ENCODE results near the gene KLHL5. TPM values are rescaled to one million over a fixed set of nuclear protein-coding genes. Genes with fewer than 3 reads are reported as not detected.
A peak's percentile ranks its signal among the peaks of the same experiment; 100 is the strongest.

KLHL5 gene
- total RNA-seq, 2 experiments from 2014 or later = 6.6 to 6.8 TPM

- no peak overlapping the region for H3K4me3 Mint-ChIP-seq
- intact Hi-C loops (cut with micrococcal nuclease) = no loop called here
Measured at GRCh38 chr4:39022241-39022640, 39.8 kb upstream of the KLHL5 start.

GRCh38 chr4:39023059-39023458, 39.0 kb upstream of the KLHL5 start:
- peaks cover 11% of the 10 kb centered on the region for H3K9me3 Mint-ChIP-seq
- peaks cover 21% of the 10 kb centered on the region for H3K36me3 Mint-ChIP-seq (ENCODE audit: low read depth)
- DNase-seq (no peak), ATAC-seq (no peak)
- H3K27me3 Mint-ChIP-seq = no peaks in the 10 kb centered on the region
- intact Hi-C loops (cut with micrococcal nuclease) = no loop called here
- ChIA-PET POLR2A (interaction anchor here (1.1 kb wide), 1 partner anchor 8 kb away, joined by 3 read pairs; no protein-coding TSS in a partner anchor), CTCF (interaction anchor here (1.4 to 1.5 kb wide), 2 partner anchors 38 to 112 kb away, joined by 3 to 6 read pairs; no protein-coding TSS in a partner anchor)
- TF ChIP-seq, protein P1, sequence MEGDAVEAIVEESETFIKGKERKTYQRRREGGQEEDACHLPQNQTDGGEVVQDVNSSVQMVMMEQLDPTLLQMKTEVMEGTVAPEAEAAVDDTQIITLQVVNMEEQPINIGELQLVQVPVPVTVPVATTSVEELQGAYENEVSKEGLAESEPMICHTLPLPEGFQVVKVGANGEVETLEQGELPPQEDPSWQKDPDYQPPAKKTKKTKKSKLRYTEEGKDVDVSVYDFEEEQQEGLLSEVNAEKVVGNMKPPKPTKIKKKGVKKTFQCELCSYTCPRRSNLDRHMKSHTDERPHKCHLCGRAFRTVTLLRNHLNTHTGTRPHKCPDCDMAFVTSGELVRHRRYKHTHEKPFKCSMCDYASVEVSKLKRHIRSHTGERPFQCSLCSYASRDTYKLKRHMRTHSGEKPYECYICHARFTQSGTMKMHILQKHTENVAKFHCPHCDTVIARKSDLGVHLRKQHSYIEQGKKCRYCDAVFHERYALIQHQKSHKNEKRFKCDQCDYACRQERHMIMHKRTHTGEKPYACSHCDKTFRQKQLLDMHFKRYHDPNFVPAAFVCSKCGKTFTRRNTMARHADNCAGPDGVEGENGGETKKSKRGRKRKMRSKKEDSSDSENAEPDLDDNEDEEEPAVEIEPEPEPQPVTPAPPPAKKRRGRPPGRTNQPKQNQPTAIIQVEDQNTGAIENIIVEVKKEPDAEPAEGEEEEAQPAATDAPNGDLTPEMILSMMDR (IDR thresholded peaks at IDR 0.05) = no peak
- H3K4me1 Mint-ChIP-seq (ENCODE audit: low read depth) = peaks cover 11% of the 10 kb centered on the region
- H3K4me3 Mint-ChIP-seq = no peak overlapping the region
- no peak overlapping the region for H3K27ac Mint-ChIP-seq

More at GRCh38 chr4:39022241-39022640, 39.8 kb upstream of the KLHL5 start:
- H3K4me1 Mint-ChIP-seq (ENCODE audit: low read depth) = peaks cover 11% of the 10 kb centered on the region
- H3K27me3 Mint-ChIP-seq = no peaks in the 10 kb centered on the region
- H3K36me3 Mint-ChIP-seq (ENCODE audit: low read depth) = peaks cover 23% of the 10 kb centered on the region
- TF ChIP-seq, protein P1 (IDR thresholded peaks at IDR 0.05) = no peak
- peaks cover 14% of the 10 kb centered on the region for H3K9me3 Mint-ChIP-seq
- no peak for DNase-seq
- ChIA-PET POLR2A (interaction anchor here (1.1 kb wide), 1 partner anchor 9 kb away, joined by 3 read pairs; no protein-coding TSS in a partner anchor), CTCF (interaction anchor here (1.2 to 1.5 kb wide), 2 partner anchors 113 to 129 kb away, joined by 3 to 6 read pairs; no protein-coding TSS in a partner anchor)
- no peak for ATAC-seq
- no peak overlapping the region for H3K27ac Mint-ChIP-seq

DNA sequence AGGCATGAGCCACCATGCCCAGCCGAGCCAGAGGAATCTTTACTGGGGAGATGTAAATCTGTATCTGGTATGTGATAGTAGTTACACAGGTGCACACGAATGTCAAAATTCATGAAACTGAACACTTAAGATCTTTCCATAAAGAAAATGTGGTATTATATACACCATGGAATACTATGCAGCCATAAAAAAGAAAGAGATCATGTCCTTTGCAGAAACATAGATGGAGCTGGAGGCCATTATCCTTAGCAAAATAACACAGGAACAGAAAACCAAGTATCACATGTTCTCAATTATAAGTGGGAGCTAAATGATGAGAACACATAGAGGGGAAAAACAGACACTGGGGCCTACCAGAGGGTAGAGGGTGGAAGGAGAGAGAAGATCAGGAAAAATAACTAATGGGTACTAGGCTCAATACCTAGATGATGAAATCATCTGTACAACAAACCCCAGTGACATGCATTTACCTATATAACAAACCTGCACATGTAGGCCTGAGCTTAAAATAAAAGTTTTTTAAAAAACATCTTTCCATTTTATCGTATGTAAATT, 37.6 kb upstream of the KLHL5 start:
- Mint-ChIP-seq H3K27ac (peak overlapping the region; percentile 25), H3K27me3 (no peaks in the 10 kb centered on the region), H3K9me3 (peaks cover 4% of the 10 kb centered on the region), H3K36me3 (ENCODE audit: low read depth) (peaks cover 19% of the 10 kb centered on the region), H3K4me3 (no peak overlapping the region), H3K4me1 (ENCODE audit: low read depth) (peaks cover 22% of the 10 kb centered on the region)
- ChIA-PET POLR2A (interaction anchor here (0.9 kb wide), 1 partner anchor 18 kb away, joined by 3 read pairs; no protein-coding TSS in a partner anchor), CTCF (interaction anchor here (0.9 to 1.4 kb wide), 2 partner anchors 40 to 332 kb away, joined by 3 read pairs; no protein-coding TSS in a partner anchor)
- ATAC-seq (no peak), DNase-seq (no peak)
- TF ChIP-seq, protein P1 (IDR thresholded peaks at IDR 0.05) = no peak
- intact Hi-C loops (cut with micrococcal nuclease) = no loop called here

GRCh38 chr4:39025552-39026085, 36.4 kb upstream of the KLHL5 start:
- TF ChIP-seq, protein P1 (IDR thresholded peaks at IDR 0.05) = no peak
- H3K4me3 Mint-ChIP-seq = no peak overlapping the region
- H3K27me3 Mint-ChIP-seq = no peaks in the 10 kb centered on the region
- ChIA-PET CTCF (no interaction called here), POLR2A (interaction anchor here (0.6 kb wide), 1 partner anchor 106 kb away, joined by 4 read pairs; no protein-coding TSS in a partner anchor)
- H3K4me1 Mint-ChIP-seq (ENCODE audit: low read depth) = peaks cover 29% of the 10 kb centered on the region
- no peak for ATAC-seq
- H3K36me3 Mint-ChIP-seq (ENCODE audit: low read depth) = peaks cover 19% of the 10 kb centered on the region
- intact Hi-C loops (cut with micrococcal nuclease) = no loop called here
- DNase-seq = no peak
- no peak overlapping the region for H3K27ac Mint-ChIP-seq
- H3K9me3 Mint-ChIP-seq = peaks cover 4% of the 10 kb centered on the region

DNA sequence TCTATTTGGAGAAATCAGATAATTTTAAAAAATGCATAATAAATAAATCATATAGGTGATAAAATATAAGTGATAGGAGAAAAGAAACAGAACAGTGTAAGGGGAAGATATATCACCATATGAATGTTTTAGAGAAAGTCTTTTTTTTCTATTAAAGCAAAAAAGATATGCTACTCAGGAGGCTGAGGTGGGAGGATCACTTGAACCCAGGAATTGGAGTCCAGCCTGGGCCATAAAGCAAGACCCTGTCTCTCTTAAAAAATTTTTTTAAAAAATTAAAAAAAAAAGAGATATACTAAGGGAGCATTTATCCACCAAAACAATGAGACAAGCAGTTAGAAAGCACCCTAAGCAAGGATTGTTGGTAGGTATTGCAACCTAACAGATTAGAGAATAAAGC, 35.9 kb upstream of the KLHL5 start:
- ATAC-seq (no peak), DNase-seq (no peak)
- Mint-ChIP-seq H3K36me3 (ENCODE audit: low read depth) (peaks cover 19% of the 10 kb centered on the region), H3K4me1 (ENCODE audit: low read depth) (peaks cover 29% of the 10 kb centered on the region), H3K9me3 (peaks cover 4% of the 10 kb centered on the region), H3K27me3 (no peaks in the 10 kb centered on the region), H3K4me3 (no peak overlapping the region), H3K27ac (no peak overlapping the region)
- TF ChIP-seq, protein P1 (IDR thresholded peaks at IDR 0.05) = no peak
- intact Hi-C loops (cut with micrococcal nuclease) = no loop called here
- ChIA-PET POLR2A (interaction anchor here (0.6 kb wide), 1 partner anchor 105 kb away, joined by 4 read pairs; no protein-coding TSS in a partner anchor), CTCF (no interaction called here)
